Right lobe of liver (tissue), 6 donors: ENCODE results near the gene PADI2. TPM values are rescaled to one million over a fixed set of nuclear protein-coding genes. Genes with fewer than 3 reads are reported as not detected.

ENCODE experiments used
- ATAC-seq, 4 donors: fragments of 200-7000 bp; cut with Tn5 transposase; one replicate each; pipeline ENCODE4 v1.9.1; 2020; ENCODE audit warnings: mild to moderate bottlenecking in 4 of 4, moderate library complexity in 4 of 4
- DNase-seq, 3 donors: peaks; one replicate each; pipeline ENCODE4 v3.0.0-alpha.2; 2020
- H3K27ac ChIP-seq, 3 donors: fragments of 200-600 bp; one replicate each; pipeline ENCODE4 v1.8.0; 2022
- H3K27me3 ChIP-seq, 2 donors: fragments of 200-600 bp; one replicate each; pipeline ENCODE4 v1.8.0; 2022
- H3K36me3 ChIP-seq, 4 donors: fragments of 200-600 bp; sonication (generic) in 1 of 4; one replicate each; pipeline versions ENCODE4 v1.5.1 to v1.8.0; 2017 to 2022; ENCODE audit warnings: control low read depth in 1 of 4
- H3K4me1 ChIP-seq, 4 donors: fragments of 200-600 bp; sonication (generic) in 1 of 4; one replicate each; pipeline versions ENCODE4 v1.5.1 to v1.8.0; 2017 to 2022; ENCODE audit warnings: control low read depth in 1 of 4
- H3K4me3 ChIP-seq, 3 donors: fragments of 200-600 bp; one replicate each; pipeline ENCODE4 v1.8.0; 2022
- H3K9me3 ChIP-seq, 4 donors: fragments of 200-600 bp; sonication (generic) in 1 of 4; one replicate each; pipeline versions ENCODE4 v1.5.1 to v1.8.0; 2017 to 2022; ENCODE audit warnings: control low read depth in 1 of 4
- POLR2A ChIP-seq: fragments of 450-650 bp; IDR thresholded peaks from one replicate; pipeline ENCODE4 v1.6.1; 2017; ENCODE audit warnings: antibody characterized with exemption, mild to moderate bottlenecking
- WGBS: methylation state at CpG from one replicate; pipeline ENCODE4 v1.1.6; 2018; ENCODE audit warnings: low coverage, low lambda C conversion rate; ENCODE audit not compliant: insufficient coverage; ENCODE audit errors: missing lambda C conversion rate; 5-methylcytosine and 5-hydroxymethylcytosine counted together
- intact Hi-C, 2 donors: fragments of 100-400 bp; cut with DNase I; formaldehyde crosslinking; loops; one replicate each; pipeline versions ENCODE4 v1.11.2 to v1.14.1; 2022
- total RNA-seq, 6 experiments: library from RNA; depleted of rRNA in 2 of 6; stranded (reverse); fragments of >200 nt in 2 of 6; fragmentation: NEBNext Ultra II Directional in 3 of 6; extraction: Animal tissue kit (Norgen Biotek cat#: 25700) in 3 of 6; gene quantifications; one replicate each; pipeline versions ENCODE4 v1.1.0 to v1.2.4, GENCODE V29; 2016 to 2023
- TF ChIP-seq, protein P1 (sequence below), 4 donors: fragments of 200-600 bp in 3 of 4; fragments of 450-650 bp in 1 of 4; IDR thresholded peaks; one replicate each; pipeline versions ENCODE4 v1.5.1 to v1.8.0; 2016 to 2022; ENCODE audit warnings: antibody characterized with exemption in 4 of 4, mild to moderate bottlenecking in 2 of 4
- donor health status: DM: no; HTN: yes; CAD: no.
- donor health status: DM: no; HTN: no; CAD: no.
- donor health status: DM: no; HTN: no; CAD: no.
- donor health status: DM: no; HTN: yes; CAD: no.
- donor health status: DM: no; HTN: yes; CAD: no.

The PADI2 gene
- total RNA-seq, 6 experiments from 2014 or later, result 0.20 to 1.4 (median 0.78) TPM

DNA sequence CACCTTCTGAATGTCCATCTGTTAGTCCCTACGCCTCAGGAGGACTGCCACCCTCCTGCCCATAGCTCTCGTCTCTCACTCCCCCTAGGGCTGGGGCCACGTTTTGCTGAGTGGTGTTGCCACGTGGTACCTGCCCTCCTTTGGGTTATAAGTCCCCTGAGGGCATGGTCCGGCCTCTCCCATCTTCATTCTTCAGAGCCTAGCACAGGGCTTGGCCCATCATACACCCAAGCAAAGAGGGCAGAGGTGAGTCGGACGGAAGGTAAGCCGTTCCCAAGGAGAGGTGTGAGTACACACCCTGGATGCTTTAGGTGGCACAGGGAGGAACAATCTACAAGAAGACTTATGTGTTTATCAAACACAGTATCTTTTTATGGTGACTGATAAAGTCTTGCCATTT, 10.9 kb downstream of the PADI2 start:
- H3K4me3 ChIP-seq, result no peak overlapping the region
- TF ChIP-seq POLR2A, result no peak
- TF ChIP-seq, protein P1, sequence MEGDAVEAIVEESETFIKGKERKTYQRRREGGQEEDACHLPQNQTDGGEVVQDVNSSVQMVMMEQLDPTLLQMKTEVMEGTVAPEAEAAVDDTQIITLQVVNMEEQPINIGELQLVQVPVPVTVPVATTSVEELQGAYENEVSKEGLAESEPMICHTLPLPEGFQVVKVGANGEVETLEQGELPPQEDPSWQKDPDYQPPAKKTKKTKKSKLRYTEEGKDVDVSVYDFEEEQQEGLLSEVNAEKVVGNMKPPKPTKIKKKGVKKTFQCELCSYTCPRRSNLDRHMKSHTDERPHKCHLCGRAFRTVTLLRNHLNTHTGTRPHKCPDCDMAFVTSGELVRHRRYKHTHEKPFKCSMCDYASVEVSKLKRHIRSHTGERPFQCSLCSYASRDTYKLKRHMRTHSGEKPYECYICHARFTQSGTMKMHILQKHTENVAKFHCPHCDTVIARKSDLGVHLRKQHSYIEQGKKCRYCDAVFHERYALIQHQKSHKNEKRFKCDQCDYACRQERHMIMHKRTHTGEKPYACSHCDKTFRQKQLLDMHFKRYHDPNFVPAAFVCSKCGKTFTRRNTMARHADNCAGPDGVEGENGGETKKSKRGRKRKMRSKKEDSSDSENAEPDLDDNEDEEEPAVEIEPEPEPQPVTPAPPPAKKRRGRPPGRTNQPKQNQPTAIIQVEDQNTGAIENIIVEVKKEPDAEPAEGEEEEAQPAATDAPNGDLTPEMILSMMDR (IDR thresholded peaks at IDR 0.05), result no peak
- no peaks in the 10 kb centered on the region for H3K36me3 ChIP-seq
- no peaks in the 10 kb centered on the region for H3K27me3 ChIP-seq
- no peaks in the 10 kb centered on the region for H3K4me1 ChIP-seq
- ATAC-seq, result no peak
- 70% methylated on average over 4 of the region's 8 CpGs for WGBS
- no peaks in the 10 kb centered on the region for H3K9me3 ChIP-seq
- no peak for DNase-seq
- intact Hi-C loops, result no loop called here
- H3K27ac ChIP-seq, result no peak overlapping the region

DNA sequence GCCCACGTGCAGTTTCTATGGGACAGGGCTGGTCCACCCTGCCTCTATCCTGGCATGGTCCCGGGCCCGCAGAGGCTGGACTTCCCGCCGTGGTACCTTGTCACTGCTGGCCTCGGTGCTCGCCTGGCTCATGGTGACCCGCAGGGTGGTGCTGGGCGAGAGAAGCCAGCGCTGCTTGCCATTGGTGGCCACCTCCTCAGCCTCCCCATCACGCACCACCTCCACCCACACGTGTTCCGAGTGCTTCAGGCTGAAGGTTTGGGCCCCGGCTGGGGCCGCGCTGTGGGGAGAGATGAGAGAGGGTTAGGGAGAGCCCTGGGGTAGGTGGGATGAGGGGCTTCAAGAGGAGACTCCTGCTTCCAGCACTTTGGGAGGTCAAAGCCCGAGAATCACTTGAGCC, 14.5 kb downstream of the PADI2 start:
- H3K36me3 ChIP-seq, result no peaks in the 10 kb centered on the region
- H3K9me3 ChIP-seq, result no peaks in the 10 kb centered on the region
- no peak for DNase-seq
- peak in 1 of 4 donors; percentile 33 for ATAC-seq
- H3K27ac ChIP-seq, result no peak overlapping the region
- no peak overlapping the region for H3K4me3 ChIP-seq
- no peaks in the 10 kb centered on the region for H3K4me1 ChIP-seq
- WGBS, result 73% methylated on average over 5 of the region's 17 CpGs
- H3K27me3 ChIP-seq, result no peaks in the 10 kb centered on the region
- TF ChIP-seq, protein P1 (IDR thresholded peaks at IDR 0.05), result no peak
- intact Hi-C loops, result no loop called here

DNA sequence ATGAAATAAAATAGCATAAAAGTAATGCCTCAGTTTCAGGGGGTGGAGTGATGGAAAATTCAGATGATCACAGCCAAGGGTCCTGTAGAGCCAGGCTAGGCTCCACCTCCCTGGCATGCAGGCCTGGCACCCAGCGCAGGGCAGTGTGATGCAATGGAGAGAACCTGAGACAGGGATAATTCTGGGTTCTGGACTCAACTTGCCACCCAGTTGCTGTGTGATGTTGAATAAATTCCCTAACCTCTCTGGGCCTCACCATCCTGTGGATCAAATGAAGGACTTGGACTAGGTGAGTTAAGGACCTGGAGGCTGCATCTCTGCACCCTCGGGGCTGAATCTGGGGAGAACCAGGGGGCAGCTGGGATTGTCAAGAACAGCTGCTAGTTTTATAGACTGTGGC, 17.0 kb downstream of the PADI2 start:
- no peak overlapping the region for H3K4me3 ChIP-seq
- intact Hi-C loops, result no loop called here
- ATAC-seq (no peak), DNase-seq (no peak)
- TF ChIP-seq, protein P1 (IDR thresholded peaks at IDR 0.05), result no peak
- TF ChIP-seq POLR2A, result no peak
- no CpG with 5 or more reads among the region's 2 CpGs for WGBS
- H3K27ac ChIP-seq, result no peak overlapping the region
- H3K36me3 ChIP-seq, result no peaks in the 10 kb centered on the region
- no peaks in the 10 kb centered on the region for H3K4me1 ChIP-seq
- no peaks in the 10 kb centered on the region for H3K27me3 ChIP-seq
- H3K9me3 ChIP-seq, result no peaks in the 10 kb centered on the region

DNA sequence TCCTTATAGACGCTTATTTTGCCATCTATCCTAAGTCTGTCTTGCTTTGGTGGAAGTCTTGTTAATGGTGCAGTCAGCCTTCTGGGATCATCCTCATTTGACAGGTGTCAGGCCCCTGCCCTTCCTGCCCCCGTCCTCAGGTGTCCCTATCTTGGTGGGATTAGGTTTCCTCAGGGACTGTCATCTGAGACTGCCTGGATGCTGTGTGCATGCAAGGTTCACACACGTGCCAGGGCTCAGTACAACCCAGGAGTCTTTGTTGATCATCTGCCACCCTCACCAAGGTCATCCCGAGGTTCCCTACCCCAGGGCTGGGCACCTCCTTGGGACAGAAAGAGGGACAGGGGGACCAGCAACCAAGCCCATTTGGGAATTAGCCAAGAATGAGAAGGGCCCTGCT, 18.0 kb downstream of the PADI2 start:
- no peak overlapping the region for H3K4me3 ChIP-seq
- ATAC-seq, result no peak
- no peak for DNase-seq
- no peaks in the 10 kb centered on the region for H3K9me3 ChIP-seq
- intact Hi-C loops, result no loop called here
- H3K36me3 ChIP-seq, result no peaks in the 10 kb centered on the region
- no peaks in the 10 kb centered on the region for H3K27me3 ChIP-seq
- TF ChIP-seq, protein P1 (IDR thresholded peaks at IDR 0.05), result no peak
- TF ChIP-seq POLR2A, result no peak
- H3K27ac ChIP-seq, result no peak overlapping the region
- 62% methylated on average over 2 of the region's 4 CpGs for WGBS
- no peaks in the 10 kb centered on the region for H3K4me1 ChIP-seq
